NT2/D1 (cell line): ENCODE data around the gene PRODH.
"Not testable (repeated sequence)": the region's sequence is repeated elsewhere in the genome, so short reads cannot be mapped to it uniquely, and the experiment has no call there.

Source experiments
- DNase-seq: peaks from one replicate; pipeline ENCODE4 v3.0.0-alpha.2; 2011; ENCODE audit warnings: low read depth, low spot score
- H3K27me3 ChIP-seq: 2 replicates; pipeline ENCODE4 v1.6.0; 2011; ENCODE audit warnings: mild to moderate bottlenecking; ENCODE audit not compliant: insufficient read length, insufficient read depth
- H3K36me3 ChIP-seq: 2 replicates; pipeline ENCODE4 v1.6.1; 2011; ENCODE audit warnings: mild to moderate bottlenecking, low read length, mixed read lengths; ENCODE audit not compliant: insufficient read depth, insufficient read length
- H3K4me1 ChIP-seq: 2 replicates; pipeline ENCODE4 v1.5.1; 2011; ENCODE audit not compliant: insufficient read depth, insufficient read length
- H3K4me3 ChIP-seq: 2 replicates; pipeline ENCODE4 v1.5.1; 2011; ENCODE audit warnings: low read depth; ENCODE audit not compliant: insufficient read length
- H3K9ac ChIP-seq: 2 replicates; pipeline ENCODE4 v1.6.0; 2011; ENCODE audit warnings: low read depth; ENCODE audit not compliant: insufficient read length
- H3K9me3 ChIP-seq: 2 replicates; pipeline ENCODE4 v1.5.1; 2011; ENCODE audit warnings: mild to moderate bottlenecking, low read length; ENCODE audit not compliant: insufficient read depth
- SUZ12 ChIP-seq: IDR thresholded peaks from 2 replicates; pipeline ENCODE4 v1.6.1; 2011; ENCODE audit not compliant: insufficient read length, insufficient read depth; ENCODE audit errors: extremely low read depth
- YY1 ChIP-seq: IDR thresholded peaks from 2 replicates; pipeline ENCODE4 v1.6.1; 2011; ENCODE audit not compliant: insufficient read length, insufficient read depth
- ZNF274 ChIP-seq: IDR thresholded peaks from 2 replicates; pipeline ENCODE4 v1.6.1; 2011; ENCODE audit warnings: mild to moderate bottlenecking, low read depth, low read length

Gene PRODH

DNA sequence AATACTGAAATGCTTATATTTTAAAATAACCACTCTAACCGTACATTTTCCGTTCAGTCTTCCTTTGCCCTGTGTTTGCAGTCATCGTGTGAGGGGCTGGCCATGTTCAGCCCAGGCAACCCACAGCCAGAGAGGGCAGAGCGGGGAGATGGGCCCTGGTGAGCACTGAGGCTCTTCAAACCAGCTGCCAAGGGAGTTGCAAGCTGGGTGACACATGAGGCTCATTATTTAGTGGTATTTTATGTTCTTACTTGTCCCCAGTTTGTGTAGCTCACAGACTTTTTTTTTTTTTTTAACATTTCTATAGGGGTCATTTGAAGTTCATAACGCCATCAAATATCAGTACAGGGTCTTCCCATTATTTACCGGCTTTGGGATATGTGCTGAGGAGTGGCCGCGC lies 48.0 kb downstream of the PRODH start:
- TF ChIP-seq ZNF274 (no peak), YY1 (no peak), SUZ12 (no peak)

DNA sequence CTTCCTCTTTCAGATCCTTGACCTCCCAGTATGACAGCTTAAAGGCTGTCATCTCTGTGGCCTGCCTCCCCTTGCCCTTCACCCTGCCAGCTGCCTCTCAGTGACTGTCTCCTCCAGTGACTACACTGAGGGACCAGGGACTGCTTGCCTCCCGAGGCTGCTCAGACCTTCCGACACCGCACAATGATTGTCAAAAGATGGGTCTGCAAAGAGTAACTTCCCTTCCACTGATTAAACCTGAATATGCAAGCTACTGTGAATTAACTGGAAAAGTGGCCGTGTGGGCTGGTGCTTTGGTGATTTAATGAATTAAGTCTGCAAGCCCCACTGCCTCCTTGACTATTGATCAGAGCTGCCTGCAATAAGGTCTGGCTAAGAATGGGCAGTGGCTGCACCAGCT lies 51.6 kb downstream of the PRODH start:
- H3K4me3 ChIP-seq, H3K27me3 ChIP-seq, H3K4me1 ChIP-seq, H3K36me3 ChIP-seq, H3K9ac ChIP-seq, H3K9me3 ChIP-seq, DNase-seq: not testable (repeated sequence)

More for the DNA sequence above, 48.0 kb downstream of the PRODH start:
- DNase-seq = no peak
- H3K4me1 ChIP-seq = no peaks in the 10 kb centered on the region
- H3K27me3 ChIP-seq = no peaks in the 10 kb centered on the region
- H3K9me3 ChIP-seq = no peaks in the 10 kb centered on the region
- no peak overlapping the region for H3K4me3 ChIP-seq
- H3K9ac ChIP-seq = no peak overlapping the region
- no peaks in the 10 kb centered on the region for H3K36me3 ChIP-seq

DNA sequence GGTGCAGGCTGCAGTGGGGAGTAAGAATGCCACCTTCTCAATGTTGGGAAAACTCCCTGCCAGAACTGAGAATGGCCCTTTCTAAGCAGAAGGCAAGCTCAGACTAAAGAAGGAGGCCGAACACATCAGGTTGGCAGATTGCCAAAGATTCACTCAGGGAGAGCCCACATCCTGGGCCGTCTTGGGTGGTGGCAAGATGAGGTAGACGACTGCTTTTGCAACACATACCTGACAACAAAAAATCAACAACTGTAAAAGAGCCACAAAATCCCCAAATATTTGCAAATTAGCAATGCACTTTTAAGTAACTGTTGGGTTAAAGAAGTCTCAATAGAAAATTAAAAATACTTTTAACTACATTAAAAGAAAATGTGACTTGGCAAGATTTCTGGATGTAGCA lies 54.8 kb downstream of the PRODH start:
- not testable (repeated sequence) for H3K4me3 ChIP-seq, H3K4me1 ChIP-seq, DNase-seq, H3K9ac ChIP-seq, H3K9me3 ChIP-seq, H3K36me3 ChIP-seq, H3K27me3 ChIP-seq
